HL-60 (cell line): Measurements from ENCODE around the gene PDE6D.

Source experiments
- DNase-seq, 2 experiments: peaks; one replicate each; pipeline ENCODE4 v3.0.0-alpha.2; 2010 to 2020; ENCODE audit warnings: low read depth in 1 of 2, low spot score in 1 of 2
- H3K27ac ChIP-seq: fragments of 250-450 bp; sonication (Bioruptor Pico); replicated peaks from 2 replicates; pipeline ENCODE4 v1.5.1; 2020; ENCODE audit warnings: mild to moderate bottlenecking, moderate library complexity
- H3K27me3 ChIP-seq: fragments of 250-450 bp; sonication (Bioruptor Pico); 2 replicates; pipeline ENCODE4 v1.5.1; 2021; ENCODE audit warnings: mild to moderate bottlenecking, moderate library complexity; ENCODE audit not compliant: insufficient read depth, poor library complexity, severe bottlenecking
- H3K4me3 ChIP-seq: replicated peaks from 2 replicates; pipeline ENCODE4 v1.5.1; 2011; ENCODE audit warnings: mild to moderate bottlenecking, control low read depth, low read length; ENCODE audit not compliant: insufficient read depth
- CTCF ChIP-seq: IDR thresholded peaks from one replicate; pipeline ENCODE4 v1.5.1; 2011; ENCODE audit warnings: low read length, control low read depth, inconsistent platforms; ENCODE audit not compliant: insufficient read depth
- GABPA ChIP-seq: IDR thresholded peaks from 2 replicates; pipeline ENCODE4 v1.6.1; 2012; ENCODE audit warnings: low read depth
- POLR2AphosphoS5 ChIP-seq: IDR thresholded peaks from 2 replicates; pipeline ENCODE4 v1.6.1; 2012; ENCODE audit warnings: low read depth
- REST ChIP-seq: IDR thresholded peaks from 2 replicates; pipeline ENCODE4 v1.6.1; 2012; ENCODE audit warnings: low read depth; ENCODE audit not compliant: insufficient replicate concordance
- SPI1 ChIP-seq: IDR thresholded peaks from 2 replicates; pipeline ENCODE4 v1.6.1; 2012; ENCODE audit warnings: low read depth, mild to moderate bottlenecking, borderline replicate concordance

PDE6D gene

DNA sequence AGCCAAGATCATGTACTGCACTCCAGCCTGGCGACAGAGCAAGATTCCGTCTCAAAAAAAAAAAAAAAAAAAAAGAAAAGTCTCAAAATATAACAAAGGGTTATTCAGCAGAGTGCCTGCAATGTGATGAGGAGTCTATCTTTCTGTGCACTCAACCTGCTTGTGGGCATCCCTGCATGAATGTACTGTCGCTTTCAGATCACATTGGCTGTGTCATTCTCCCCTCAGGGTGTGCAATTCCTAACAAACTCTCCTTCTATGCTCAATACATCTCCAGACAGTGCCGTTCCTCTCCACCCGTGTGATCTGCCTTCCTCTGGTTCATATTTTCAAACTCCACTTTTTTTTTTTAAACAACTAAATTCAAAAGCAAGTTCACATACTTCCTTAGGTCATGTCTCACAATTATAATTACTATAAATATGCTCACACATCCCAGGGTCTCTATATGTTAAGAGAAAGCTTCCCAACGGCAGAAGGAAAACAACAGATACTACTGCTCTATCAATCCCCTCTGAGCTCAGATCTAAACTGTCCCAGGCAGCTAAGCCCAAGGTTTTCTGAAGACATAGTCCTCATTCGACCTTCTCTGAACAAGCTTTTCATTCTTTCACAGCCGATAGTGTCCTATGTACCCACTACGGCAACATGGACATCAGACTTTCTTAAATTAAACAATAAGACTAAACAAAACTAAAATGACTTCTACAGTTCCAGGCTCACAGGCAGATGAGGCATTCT is 37.5 kb downstream of the PDE6D start:
- DNase-seq, result no peak
- no peak for TF ChIP-seq POLR2AphosphoS5
- Histone ChIP-seq H3K27me3 (no peaks in the 10 kb centered on the region), H3K27ac (no peak overlapping the region), H3K4me3 (no peak overlapping the region)

DNA sequence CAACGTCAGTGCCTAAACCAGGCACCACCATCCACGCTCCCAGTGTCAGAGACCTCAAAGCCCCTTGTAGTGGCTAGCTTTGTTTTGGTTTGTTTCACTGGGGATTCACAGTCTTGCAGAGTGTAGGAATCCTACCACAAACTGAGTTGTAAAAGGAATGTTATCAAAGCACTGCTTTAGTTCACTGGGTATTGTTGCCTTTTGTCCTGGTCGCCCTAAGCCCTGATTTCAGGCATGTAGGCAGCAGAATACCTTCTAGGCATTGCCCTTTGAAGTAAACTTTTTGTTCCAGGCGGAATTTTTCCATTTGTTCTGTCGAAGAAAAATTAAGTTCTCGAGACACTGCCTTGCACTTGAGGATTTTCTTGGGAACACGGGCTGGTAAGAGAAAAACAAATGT is 43.3 kb downstream of the PDE6D start:
- no peak for DNase-seq
- H3K4me3 ChIP-seq, result no peak overlapping the region
- no peaks in the 10 kb centered on the region for H3K27me3 ChIP-seq
- no peak overlapping the region for H3K27ac ChIP-seq
- TF ChIP-seq CTCF (no peak), POLR2AphosphoS5 (no peak), SPI1 (no peak), REST (no peak), GABPA (no peak)

DNA sequence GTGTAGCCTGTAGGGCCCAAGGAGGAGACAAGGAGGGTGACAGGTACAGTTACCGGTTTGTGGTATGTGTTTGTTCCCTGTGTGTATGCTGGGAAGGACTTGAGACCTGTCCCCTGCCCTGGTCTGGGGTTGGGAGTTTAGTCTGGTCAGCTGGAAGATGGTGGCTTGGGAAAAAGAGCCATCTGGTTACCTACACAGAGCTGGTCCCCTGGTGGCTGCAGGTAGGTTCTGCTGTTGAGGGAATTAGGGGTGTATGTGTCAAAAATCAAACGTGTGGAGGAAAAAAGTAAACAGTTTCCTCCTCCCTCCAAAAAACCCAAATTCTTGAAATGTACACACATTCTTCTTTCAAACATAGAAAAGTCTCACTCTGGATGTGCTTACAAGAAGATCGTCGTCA is 48.5 kb downstream of the PDE6D start:
- no peak for DNase-seq
- H3K27me3 ChIP-seq, result no peaks in the 10 kb centered on the region
- H3K27ac ChIP-seq, result no peak overlapping the region
- no peak for TF ChIP-seq CTCF
- TF ChIP-seq REST, result no peak
- no peak for TF ChIP-seq GABPA
- no peak for TF ChIP-seq SPI1
- TF ChIP-seq POLR2AphosphoS5, result no peak
- no peak overlapping the region for H3K4me3 ChIP-seq

DNA sequence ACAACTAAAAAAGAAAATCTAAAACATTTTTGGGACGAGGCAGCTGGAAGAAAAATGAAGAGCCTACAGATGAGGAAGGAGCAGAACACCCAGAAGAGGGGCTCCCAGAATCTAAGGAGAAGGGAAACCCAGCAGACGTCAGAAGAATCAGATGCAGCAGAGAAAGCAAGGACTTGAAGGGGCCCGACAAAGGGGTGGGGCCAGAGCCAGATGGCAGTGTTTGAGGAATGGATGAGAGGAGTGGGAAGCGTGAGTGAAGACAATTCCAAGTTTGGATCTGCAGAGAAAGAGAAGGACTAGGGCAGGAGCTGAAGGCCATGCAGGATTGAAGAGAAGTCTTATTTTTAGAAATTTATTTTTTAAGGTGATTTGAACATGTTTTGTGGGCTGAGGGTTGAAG is 53.5 kb downstream of the PDE6D start:
- TF ChIP-seq GABPA, result no peak
- TF ChIP-seq POLR2AphosphoS5, result no peak
- TF ChIP-seq SPI1, result no peak
- TF ChIP-seq CTCF, result no peak
- TF ChIP-seq REST, result no peak
- Histone ChIP-seq H3K4me3 (no peak overlapping the region), H3K27ac (no peak overlapping the region), H3K27me3 (no peaks in the 10 kb centered on the region)
- DNase-seq, result no peak
